D721Med (cell line): ENCODE results near the gene GSG1L.

ENCODE experiments used
- DNase-seq: peaks from one replicate; pipeline ENCODE4 v3.0.0; 2011; ENCODE audit warnings: low spot score; ENCODE audit not compliant: insufficient read length
- FAIRE-seq: peaks from 2 replicates; lab custom pipeline; 2011; peaks lifted over from hg19 to GRCh38; lab: Jason Lieb, UNC
- CTCF ChIP-seq: IDR thresholded peaks from 2 replicates; pipeline ENCODE4 v1.5.1; 2012; ENCODE audit warnings: mild to moderate bottlenecking, control low read depth; ENCODE audit not compliant: insufficient read depth; ENCODE audit errors: missing control alignments

The GSG1L gene

GRCh38 chr16:28063591-28064061, at the start of gene GSG1L:
Gene GSG1L, minus strand, starts transcription at chr16:28063714. Its CDS starts 290 bp downstream, at chr16:28063424.
- FAIRE-seq = no peak
- DNase-seq = peak; percentile 70

GRCh38 chr16:28112908-28113307, 49.4 kb upstream of the GSG1L start:
- no peak for TF ChIP-seq CTCF
- FAIRE-seq (no peak), DNase-seq (no peak)

More at GRCh38 chr16:28063591-28064061, at the start of gene GSG1L:
- peak; percentile 31 for TF ChIP-seq CTCF

GRCh38 chr16:28110977-28111376, 47.5 kb upstream of the GSG1L start:
- no peak for FAIRE-seq
- TF ChIP-seq CTCF = no peak
- DNase-seq = no peak

GRCh38 chr16:28110479-28110878, 47.0 kb upstream of the GSG1L start:
- FAIRE-seq (no peak), DNase-seq (no peak)
- no peak for TF ChIP-seq CTCF

- TF ChIP-seq CTCF = no peak
- FAIRE-seq (no peak), DNase-seq (no peak)
Observed at GRCh38 chr16:28110074-28110473, 46.6 kb upstream of the GSG1L start.

- no peak for DNase-seq
- no peak for FAIRE-seq
- no peak for TF ChIP-seq CTCF
Observed at GRCh38 chr16:28108590-28109247, 45.2 kb upstream of the GSG1L start.

- FAIRE-seq (no peak), DNase-seq (no peak)
- TF ChIP-seq CTCF = no peak
Observed at GRCh38 chr16:28107232-28107631, 43.7 kb upstream of the GSG1L start.
